H9 (cell line): ENCODE data around the gene DIS3L2. TPM values are rescaled to one million over a fixed set of nuclear protein-coding genes. Genes with fewer than 3 reads are reported as not detected.

ENCODE experiments used
- DNase-seq: peaks from one replicate; pipeline ENCODE4 v3.0.0-alpha.2; 2017
- H2AFZ ChIP-seq: one replicate; pipeline ENCODE4 v1.6.1; 2013; ENCODE audit warnings: mild to moderate bottlenecking, low read length, control low read depth, moderate library complexity
- H2AK5ac ChIP-seq: 2 replicates; pipeline ENCODE4 v1.6.1; 2013; ENCODE audit warnings: low read length, control low read depth, mixed read lengths; ENCODE audit not compliant: insufficient read length
- H2BK120ac ChIP-seq: one replicate; pipeline ENCODE4 v1.6.1; 2013; ENCODE audit warnings: low read depth, mild to moderate bottlenecking, low read length, control low read depth, inconsistent platforms; ENCODE audit not compliant: poor library complexity, severe bottlenecking
- H2BK12ac ChIP-seq: 2 replicates; pipeline ENCODE4 v1.6.1; 2013; ENCODE audit warnings: low read length, control low read depth, mixed read lengths, low read depth; ENCODE audit not compliant: insufficient read length
- H2BK15ac ChIP-seq: 2 replicates; pipeline ENCODE4 v1.6.1; 2013; ENCODE audit warnings: low read depth, low read length, control low read depth
- H2BK20ac ChIP-seq: one replicate; pipeline ENCODE4 v1.6.1; 2013; ENCODE audit warnings: low read depth, mild to moderate bottlenecking, low read length, control low read depth, inconsistent platforms; ENCODE audit not compliant: poor library complexity, severe bottlenecking
- H2BK5ac ChIP-seq: 2 replicates; pipeline ENCODE4 v1.6.1; 2013; ENCODE audit warnings: low read length, control low read depth, mixed read lengths; ENCODE audit not compliant: insufficient read length
- H3K14ac ChIP-seq: 2 replicates; pipeline ENCODE4 v1.6.1; 2013; ENCODE audit warnings: low read length, control low read depth; ENCODE audit not compliant: insufficient read depth
- H3K18ac ChIP-seq: 2 replicates; pipeline ENCODE4 v1.6.1; 2013; ENCODE audit warnings: low read depth, mild to moderate bottlenecking, mixed read lengths, low read length, control low read depth; ENCODE audit not compliant: insufficient read length
- H3K23ac ChIP-seq: 2 replicates; pipeline ENCODE4 v1.6.1; 2013; ENCODE audit warnings: low read length, control low read depth, mixed read lengths, low read depth; ENCODE audit not compliant: insufficient read length
- H3K23me2 ChIP-seq: 2 replicates; pipeline ENCODE4 v1.6.1; 2013; ENCODE audit warnings: low read depth, mild to moderate bottlenecking, mixed read lengths, low read length, control low read depth; ENCODE audit not compliant: insufficient read length, poor library complexity, severe bottlenecking
- H3K27ac ChIP-seq: 2 replicates; pipeline ENCODE4 v1.5.1; 2013; ENCODE audit warnings: low read length, control low read depth, mixed read lengths, low read depth; ENCODE audit not compliant: insufficient read length
- H3K27me3 ChIP-seq: 2 replicates; pipeline ENCODE4 v1.6.1; 2013; ENCODE audit warnings: low read length, control low read depth, inconsistent platforms; ENCODE audit not compliant: insufficient read depth
- H3K4ac ChIP-seq: 2 replicates; pipeline ENCODE4 v1.6.1; 2013; ENCODE audit warnings: low read depth, mild to moderate bottlenecking, control low read depth, inconsistent platforms, low read length, moderate library complexity
- H3K4me1 ChIP-seq: 2 replicates; pipeline ENCODE4 v1.6.1; 2013; ENCODE audit warnings: low read length, control low read depth, inconsistent platforms; ENCODE audit not compliant: insufficient read depth
- H3K4me2 ChIP-seq: 2 replicates; pipeline ENCODE4 v1.6.1; 2013; ENCODE audit warnings: low read length, control low read depth, mixed read lengths; ENCODE audit not compliant: insufficient read length, insufficient read depth
- H3K56ac ChIP-seq: 2 replicates; pipeline ENCODE4 v1.6.1; 2013; ENCODE audit warnings: low read depth, mild to moderate bottlenecking, mixed read lengths, low read length, control low read depth; ENCODE audit not compliant: insufficient read length
- H3K79me1 ChIP-seq: 2 replicates; pipeline ENCODE4 v1.6.1; 2013; ENCODE audit warnings: low read depth, mild to moderate bottlenecking, moderate library complexity, low read length, control low read depth, inconsistent platforms; ENCODE audit not compliant: insufficient read depth, poor library complexity, severe bottlenecking
- H3K79me2 ChIP-seq: 2 replicates; pipeline ENCODE4 v1.6.1; 2013; ENCODE audit warnings: low read length, control low read depth, inconsistent platforms; ENCODE audit not compliant: insufficient read depth
- H3K9ac ChIP-seq: 2 replicates; pipeline ENCODE4 v1.6.1; 2013; ENCODE audit warnings: low read length, control low read depth, mixed read lengths; ENCODE audit not compliant: insufficient read length; ENCODE audit errors: extremely low read depth
- H3K9me3 ChIP-seq: one replicate; pipeline ENCODE4 v1.6.1; 2013; ENCODE audit warnings: low read depth, low read length, inconsistent platforms; ENCODE audit not compliant: control insufficient read depth
- H3T11ph ChIP-seq: one replicate; pipeline ENCODE4 v1.6.1; 2013; ENCODE audit warnings: mild to moderate bottlenecking, low read length, control low read depth, inconsistent platforms
- H4K20me1 ChIP-seq: one replicate; pipeline ENCODE4 v1.6.1; 2013; ENCODE audit not compliant: control insufficient read depth, insufficient read length, insufficient read depth
- H4K5ac ChIP-seq: 2 replicates; pipeline ENCODE4 v1.6.1; 2013; ENCODE audit warnings: low read depth, mild to moderate bottlenecking, mixed read lengths, low read length, control low read depth; ENCODE audit not compliant: insufficient read length
- H4K8ac ChIP-seq: replicated peaks from 2 replicates; pipeline ENCODE4 v1.6.1; 2013; ENCODE audit warnings: low read length, control low read depth, mixed read lengths, low read depth; ENCODE audit not compliant: insufficient read length
- H4K91ac ChIP-seq: 2 replicates; pipeline ENCODE4 v1.6.1; 2013; ENCODE audit warnings: low read depth, mild to moderate bottlenecking, moderate library complexity, mixed read lengths, low read length, control low read depth; ENCODE audit not compliant: insufficient read length
- H3K27ac Mint-ChIP-seq, 3 experiments: 2 replicates in 2 of 3; 3 replicates in 1 of 3; pipeline ENCODE4 v1.8.0; 2020 to 2021; ENCODE audit warnings: mixed read lengths in 3 of 3, mild to moderate bottlenecking in 1 of 3, moderate library complexity in 1 of 3
- H3K27me3 Mint-ChIP-seq: 2 replicates; pipeline ENCODE4 v1.8.0; 2021; ENCODE audit warnings: low read depth, mild to moderate bottlenecking, moderate library complexity, mixed read lengths
- H3K36me3 Mint-ChIP-seq, 3 experiments: 2 replicates in 2 of 3; 3 replicates in 1 of 3; pipeline ENCODE4 v1.8.0; 2020 to 2021; ENCODE audit warnings: low read depth in 3 of 3, mixed read lengths in 3 of 3; ENCODE audit not compliant: insufficient read depth in 1 of 3
- H3K4me1 Mint-ChIP-seq, 2 experiments: 2 replicates each; pipeline ENCODE4 v1.8.0; 2020; ENCODE audit warnings: mixed read lengths in 2 of 2
- H3K4me3 Mint-ChIP-seq, 2 experiments: 2 replicates in 1 of 2; 3 replicates in 1 of 2; pipeline ENCODE4 v1.8.0; 2020 to 2021; ENCODE audit warnings: mild to moderate bottlenecking in 2 of 2, mixed read lengths in 2 of 2, moderate library complexity in 1 of 2
- H3K9me3 Mint-ChIP-seq, 2 experiments: 2 replicates in 1 of 2; 3 replicates in 1 of 2; pipeline ENCODE4 v1.8.0; 2020; ENCODE audit warnings: mild to moderate bottlenecking in 2 of 2, mixed read lengths in 2 of 2, moderate library complexity in 1 of 2
- WGBS: extraction: QIAGEN DNeasy Blood & Tissue Kit; methylation state at CpG from one replicate; pipeline ENCODE4 v1.1.7; 2013; ENCODE audit warnings: missing lambda C conversion rate, low lambda C conversion rate, mixed read lengths; ENCODE audit not compliant: insufficient read length; ENCODE audit errors: extremely low coverage; 5-methylcytosine and 5-hydroxymethylcytosine counted together
- total RNA-seq: library from RNA; stranded (reverse); gene quantifications from 2 replicates; pipeline ENCODE4 v1.2.1, GENCODE V29; 2021
- TF ChIP-seq, protein P1 (sequence below): fragments of 200-600 bp; sonication (generic); conservative IDR thresholded peaks from 3 replicates; pipeline ENCODE4 v1.8.0; 2021; ENCODE audit warnings: antibody characterized with exemption, mild to moderate bottlenecking

The DIS3L2 gene
- total RNA-seq, 1 experiment from 2014 or later: 28.1 TPM

DNA sequence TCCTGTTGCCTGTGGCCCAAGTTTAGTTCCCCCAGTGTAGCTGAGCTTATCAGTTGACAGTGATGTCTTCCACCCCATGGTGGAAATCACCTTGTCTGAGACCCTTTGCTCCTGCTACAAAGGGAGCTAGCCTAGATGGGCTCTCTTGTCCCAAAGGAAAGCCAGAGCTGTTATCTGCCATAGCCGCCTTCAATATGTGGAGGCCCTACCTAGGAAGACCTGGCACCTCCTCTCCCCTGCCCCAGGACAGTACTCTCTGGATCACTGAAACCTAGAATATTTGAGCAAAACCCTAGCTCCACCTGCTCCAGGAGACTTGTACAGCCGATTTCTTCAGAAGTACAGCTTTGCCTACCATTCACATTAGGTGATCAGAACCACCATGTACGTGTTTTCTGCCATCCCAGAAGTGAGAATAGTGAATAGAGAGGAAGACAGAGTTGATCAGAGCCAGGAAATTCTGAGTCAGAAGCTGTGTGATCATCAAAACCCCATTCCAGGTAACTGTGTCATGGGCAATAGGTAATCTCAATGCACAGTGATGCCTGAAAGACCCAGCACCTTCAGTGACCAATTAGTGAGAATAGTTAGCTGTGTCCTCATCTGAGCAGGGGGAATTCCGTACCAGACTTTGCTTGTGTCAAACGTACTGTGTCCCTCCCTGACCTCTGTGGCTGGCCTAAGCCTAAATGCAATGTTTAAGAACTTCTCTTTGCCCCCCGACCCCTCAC lies 278.6 kb downstream of the DIS3L2 start:
- Histone ChIP-seq H3K18ac (no peak overlapping the region), H3K14ac (no peak overlapping the region), H3T11ph (no peak overlapping the region), H2BK15ac (no peak overlapping the region), H2BK12ac (no peak overlapping the region), H2BK5ac (no peak overlapping the region), H4K8ac (no peak overlapping the region), H2AK5ac (no peak overlapping the region), H4K20me1 (no peaks in the 10 kb centered on the region), H3K4me2 (no peak overlapping the region), H3K4me1 (no peaks in the 10 kb centered on the region; the same call in 1 of the 2 replicates), H3K23ac (no peak overlapping the region), H3K79me1 (no peaks in the 10 kb centered on the region), H3K79me2 (no peaks in the 10 kb centered on the region), H3K56ac (no peak overlapping the region), H3K9me3 (no peaks in the 10 kb centered on the region), H2BK20ac (no peak overlapping the region), H4K91ac (no peak overlapping the region), H3K27ac (no peak overlapping the region), H3K23me2 (no peaks in the 10 kb centered on the region), H3K9ac (no peak overlapping the region), H3K4ac (no peak overlapping the region), H2BK120ac (no peak overlapping the region), H3K27me3 (no peaks in the 10 kb centered on the region), H2AFZ (no peak overlapping the region), H4K5ac (no peak overlapping the region)
- peak overlapping the region in 1 of 3 experiments; percentile 49; a peak in 2 of 7 replicates for H3K27ac Mint-ChIP-seq
- H3K36me3 Mint-ChIP-seq: peaks cover 0 to 3% (median 0%) of the 10 kb centered on the region in 3 experiments; a peak in 2 of 7 replicates
- H3K9me3 Mint-ChIP-seq: no peaks in the 10 kb centered on the region
- TF ChIP-seq, protein P1, sequence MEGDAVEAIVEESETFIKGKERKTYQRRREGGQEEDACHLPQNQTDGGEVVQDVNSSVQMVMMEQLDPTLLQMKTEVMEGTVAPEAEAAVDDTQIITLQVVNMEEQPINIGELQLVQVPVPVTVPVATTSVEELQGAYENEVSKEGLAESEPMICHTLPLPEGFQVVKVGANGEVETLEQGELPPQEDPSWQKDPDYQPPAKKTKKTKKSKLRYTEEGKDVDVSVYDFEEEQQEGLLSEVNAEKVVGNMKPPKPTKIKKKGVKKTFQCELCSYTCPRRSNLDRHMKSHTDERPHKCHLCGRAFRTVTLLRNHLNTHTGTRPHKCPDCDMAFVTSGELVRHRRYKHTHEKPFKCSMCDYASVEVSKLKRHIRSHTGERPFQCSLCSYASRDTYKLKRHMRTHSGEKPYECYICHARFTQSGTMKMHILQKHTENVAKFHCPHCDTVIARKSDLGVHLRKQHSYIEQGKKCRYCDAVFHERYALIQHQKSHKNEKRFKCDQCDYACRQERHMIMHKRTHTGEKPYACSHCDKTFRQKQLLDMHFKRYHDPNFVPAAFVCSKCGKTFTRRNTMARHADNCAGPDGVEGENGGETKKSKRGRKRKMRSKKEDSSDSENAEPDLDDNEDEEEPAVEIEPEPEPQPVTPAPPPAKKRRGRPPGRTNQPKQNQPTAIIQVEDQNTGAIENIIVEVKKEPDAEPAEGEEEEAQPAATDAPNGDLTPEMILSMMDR: no peak
- no peaks in the 10 kb centered on the region for H3K27me3 Mint-ChIP-seq
- H3K4me1 Mint-ChIP-seq: peaks cover 8 to 9% of the 10 kb centered on the region in 2 experiments
- WGBS: no CpG with 5 or more reads among the region's 6 CpGs
- DNase-seq: no peak
- H3K4me3 Mint-ChIP-seq: no peak overlapping the region
